Neutrophil (primary cell): ENCODE measurements around the gene RHEBL1.

ENCODE experiments used
- H3K27ac ChIP-seq: fragments of 200-600 bp; sonication (generic); 2 replicates; pipeline ENCODE4 v1.5.1; 2016; ENCODE audit warnings: mild to moderate bottlenecking, moderate library complexity
- H3K27me3 ChIP-seq: fragments of 200-600 bp; sonication (generic); 2 replicates; pipeline ENCODE4 v1.6.0; 2016; ENCODE audit warnings: mild to moderate bottlenecking
- H3K36me3 ChIP-seq: fragments of 200-600 bp; sonication (generic); 2 replicates; pipeline ENCODE4 v1.5.1; 2017
- H3K4me1 ChIP-seq, 2 experiments: fragments of 200-600 bp in 1 of 2; sonication (generic) in 1 of 2; 1 replicate in 1 of 2; 2 replicates in 1 of 2; pipeline versions ENCODE4 v1.5.1 to v1.6.1; 2013 to 2016; ENCODE audit warnings: low read depth in 1 of 2, low read length in 1 of 2, mild to moderate bottlenecking in 1 of 2, moderate library complexity in 1 of 2; ENCODE audit not compliant: control insufficient read depth in 1 of 2, insufficient read depth in 1 of 2
- H3K4me3 ChIP-seq, 2 experiments: fragments of 200-600 bp in 1 of 2; sonication (generic) in 1 of 2; 1 replicate in 1 of 2; 2 replicates in 1 of 2; pipeline ENCODE4 v1.5.1; 2013 to 2016; ENCODE audit warnings: low read depth in 1 of 2, low read length in 1 of 2, mild to moderate bottlenecking in 1 of 2, moderate library complexity in 1 of 2
- H3K9me3 ChIP-seq: fragments of 200-600 bp; sonication (generic); 2 replicates; pipeline ENCODE4 v1.5.1; 2016
- TF ChIP-seq, protein P1 (sequence below): fragments of 200-600 bp; sonication (generic); IDR thresholded peaks from 2 replicates; pipeline ENCODE4 v1.5.1; 2016; ENCODE audit warnings: antibody characterized with exemption

RHEBL1 gene

DNA sequence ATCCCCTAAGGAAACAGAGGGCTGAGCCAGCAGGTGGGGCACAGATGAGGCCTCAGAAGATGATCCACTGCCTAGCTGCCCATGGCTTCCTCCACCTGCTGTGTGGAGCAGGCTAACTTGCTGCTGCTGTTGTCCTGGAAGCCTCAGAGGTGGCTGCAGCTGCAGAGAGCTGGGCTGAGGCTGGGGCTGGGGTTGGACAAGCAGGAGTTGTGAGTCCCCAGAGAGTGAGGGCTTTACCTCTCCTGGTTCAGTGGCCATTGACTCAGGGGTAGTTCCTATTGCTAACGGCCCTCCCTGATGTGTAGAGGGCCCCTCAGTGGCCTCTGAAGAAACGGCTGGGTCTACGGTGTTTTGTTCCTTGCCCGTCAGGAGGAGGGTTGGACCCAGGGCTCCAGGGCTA lies 37.5 kb downstream of the RHEBL1 start:
- H3K4me3 ChIP-seq = no peak overlapping the region
- no peaks in the 10 kb centered on the region for H3K9me3 ChIP-seq
- H3K36me3 ChIP-seq = peaks cover 97% of the 10 kb centered on the region
- TF ChIP-seq, protein P1, sequence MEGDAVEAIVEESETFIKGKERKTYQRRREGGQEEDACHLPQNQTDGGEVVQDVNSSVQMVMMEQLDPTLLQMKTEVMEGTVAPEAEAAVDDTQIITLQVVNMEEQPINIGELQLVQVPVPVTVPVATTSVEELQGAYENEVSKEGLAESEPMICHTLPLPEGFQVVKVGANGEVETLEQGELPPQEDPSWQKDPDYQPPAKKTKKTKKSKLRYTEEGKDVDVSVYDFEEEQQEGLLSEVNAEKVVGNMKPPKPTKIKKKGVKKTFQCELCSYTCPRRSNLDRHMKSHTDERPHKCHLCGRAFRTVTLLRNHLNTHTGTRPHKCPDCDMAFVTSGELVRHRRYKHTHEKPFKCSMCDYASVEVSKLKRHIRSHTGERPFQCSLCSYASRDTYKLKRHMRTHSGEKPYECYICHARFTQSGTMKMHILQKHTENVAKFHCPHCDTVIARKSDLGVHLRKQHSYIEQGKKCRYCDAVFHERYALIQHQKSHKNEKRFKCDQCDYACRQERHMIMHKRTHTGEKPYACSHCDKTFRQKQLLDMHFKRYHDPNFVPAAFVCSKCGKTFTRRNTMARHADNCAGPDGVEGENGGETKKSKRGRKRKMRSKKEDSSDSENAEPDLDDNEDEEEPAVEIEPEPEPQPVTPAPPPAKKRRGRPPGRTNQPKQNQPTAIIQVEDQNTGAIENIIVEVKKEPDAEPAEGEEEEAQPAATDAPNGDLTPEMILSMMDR = no peak
- no peaks in the 10 kb centered on the region for H3K27me3 ChIP-seq
- H3K4me1 ChIP-seq = peaks cover 32 to 35% of the 10 kb centered on the region in 2 experiments
- no peak overlapping the region for H3K27ac ChIP-seq

DNA sequence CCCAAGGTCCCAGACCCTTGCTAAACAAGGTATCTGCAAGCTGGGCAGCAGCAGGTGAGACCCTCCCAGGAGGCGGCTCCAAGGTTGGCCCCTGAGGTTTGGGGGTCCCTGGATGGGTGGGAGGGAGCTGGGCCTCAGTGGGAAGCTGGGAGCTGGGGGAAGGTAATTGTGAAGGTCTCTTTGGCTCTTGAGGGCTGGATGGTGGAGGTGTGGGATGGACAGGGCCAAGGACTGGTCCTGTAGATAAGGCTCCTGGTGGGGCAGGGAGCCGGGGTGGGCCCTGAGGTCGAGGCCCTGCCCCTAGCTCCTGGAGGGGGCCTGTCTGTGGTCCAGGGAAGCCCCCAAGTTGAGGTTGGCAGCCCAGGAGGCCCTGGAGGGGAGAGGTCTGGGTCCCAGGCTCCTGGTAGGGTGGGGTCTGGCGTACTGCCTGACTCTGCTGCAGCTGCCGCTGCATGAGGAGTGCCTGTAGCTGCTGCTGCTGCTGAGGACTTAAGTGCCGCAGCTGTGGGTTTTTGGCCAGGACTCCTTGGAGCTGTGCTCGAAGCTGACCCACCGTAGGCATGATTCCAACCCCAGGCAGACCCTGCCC lies 38.1 kb downstream of the RHEBL1 start:
- Histone ChIP-seq H3K36me3 (peaks cover 97% of the 10 kb centered on the region), H3K27ac (no peak overlapping the region)
- TF ChIP-seq, protein P1 = no peak

DNA sequence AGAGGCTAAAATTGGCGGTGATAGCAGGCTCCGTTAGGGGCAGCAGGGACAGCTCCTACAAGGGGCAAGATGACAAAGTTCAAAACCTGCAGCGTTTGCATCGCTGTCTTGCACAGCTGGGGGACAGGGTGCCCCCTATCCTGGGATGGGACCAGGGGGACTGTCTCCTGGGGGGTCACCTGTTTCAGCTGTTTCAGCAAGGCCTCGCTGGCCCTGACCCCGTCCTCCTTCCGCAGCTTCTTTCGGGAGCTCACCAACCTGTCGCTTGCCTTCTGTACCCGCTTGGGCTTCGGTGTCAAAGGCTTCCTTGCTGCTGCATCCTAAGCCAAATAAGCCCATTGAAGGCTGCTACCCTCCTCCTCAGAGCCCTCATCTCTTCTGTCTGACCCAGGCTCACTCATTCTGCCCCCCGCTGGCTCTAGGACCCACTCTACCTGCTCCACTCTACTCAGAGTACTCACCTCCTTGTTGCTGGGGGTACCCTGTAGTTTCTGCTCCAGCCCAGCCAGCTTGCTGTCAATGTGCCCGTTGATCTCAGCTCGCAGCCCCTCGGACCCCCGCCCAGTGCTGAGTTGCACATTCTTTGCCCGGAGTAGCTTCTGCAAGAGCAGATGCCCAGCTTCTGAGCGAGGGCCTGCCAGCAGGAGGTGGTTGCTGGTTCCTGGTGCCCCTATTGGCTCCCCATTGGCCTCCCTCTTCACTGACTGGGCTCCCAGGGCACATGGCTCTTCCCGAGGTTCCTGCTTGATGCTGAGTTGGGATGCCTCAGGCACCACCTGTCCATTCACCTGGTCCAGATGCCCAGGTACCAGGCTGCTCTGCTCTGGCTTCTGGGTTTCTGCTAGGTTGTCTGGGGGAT lies 38.8 kb downstream of the RHEBL1 start:
- H3K4me1 ChIP-seq = peaks cover 31 to 32% of the 10 kb centered on the region in 2 experiments
- TF ChIP-seq, protein P1 = no peak
- H3K27ac ChIP-seq = no peak overlapping the region
- H3K9me3 ChIP-seq = no peaks in the 10 kb centered on the region
- H3K36me3 ChIP-seq = peaks cover 100% of the 10 kb centered on the region
- H3K27me3 ChIP-seq = no peaks in the 10 kb centered on the region
- no peak overlapping the region for H3K4me3 ChIP-seq

More for the DNA sequence above, 38.1 kb downstream of the RHEBL1 start:
- Histone ChIP-seq H3K4me3 (no peak overlapping the region), H3K4me1 (peaks cover 32 to 35% of the 10 kb centered on the region in 2 experiments), H3K9me3 (no peaks in the 10 kb centered on the region), H3K27me3 (no peaks in the 10 kb centered on the region)

DNA sequence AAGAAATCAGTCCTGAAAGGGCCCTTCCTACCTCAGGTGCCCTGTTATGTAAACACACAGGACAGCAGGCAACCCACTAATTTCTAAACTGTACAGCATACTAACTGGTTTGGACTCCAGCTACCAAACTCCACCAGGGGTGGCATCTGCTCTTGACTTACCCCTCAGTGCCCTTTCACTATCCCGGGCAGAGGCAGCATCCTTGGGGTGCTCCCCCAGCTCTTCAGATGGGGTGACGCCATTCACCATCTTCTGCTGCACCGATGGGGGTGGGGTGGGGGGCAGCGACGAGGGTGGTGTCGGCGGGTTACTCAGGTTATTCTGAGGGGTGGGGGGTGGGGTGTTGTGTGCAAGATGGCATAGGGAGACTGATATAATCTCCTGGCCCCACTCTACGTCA lies 39.7 kb downstream of the RHEBL1 start:
- Histone ChIP-seq H3K9me3 (no peaks in the 10 kb centered on the region), H3K36me3 (peaks cover 100% of the 10 kb centered on the region), H3K27ac (peak overlapping the region; percentile 36), H3K4me3 (no peak overlapping the region), H3K4me1 (peaks cover 23 to 24% of the 10 kb centered on the region in 2 experiments), H3K27me3 (no peaks in the 10 kb centered on the region)
- TF ChIP-seq, protein P1 = no peak

DNA sequence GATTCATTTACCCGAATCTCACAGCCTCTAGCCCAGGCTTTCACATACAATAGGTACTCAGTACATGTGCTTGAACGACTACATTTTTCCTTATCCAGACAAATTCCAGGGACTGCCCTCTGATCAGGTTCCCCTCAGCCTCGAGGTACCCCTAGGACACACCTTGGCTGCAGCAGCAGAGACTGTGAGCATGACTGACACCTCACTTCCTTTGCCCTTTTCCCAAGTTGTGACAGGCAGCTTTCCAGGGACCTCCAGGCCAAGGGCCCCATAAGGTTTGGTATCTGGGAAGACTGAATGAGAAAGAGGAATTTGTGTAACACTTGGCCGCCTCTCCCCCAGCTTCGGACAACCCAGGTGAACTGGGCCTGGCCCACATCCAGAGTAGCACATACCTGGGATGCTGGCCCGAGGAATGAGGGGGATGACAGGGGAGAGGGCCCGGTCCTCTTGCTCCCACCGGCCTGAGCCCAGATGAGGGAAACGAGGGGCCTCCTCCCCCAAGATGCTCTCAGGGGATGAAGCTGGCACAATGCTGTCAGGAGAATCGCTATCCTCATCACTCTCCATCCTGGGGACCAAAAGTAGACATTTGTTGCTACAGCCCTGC lies 41.0 kb downstream of the RHEBL1 start:
- Histone ChIP-seq H3K36me3 (peaks cover 100% of the 10 kb centered on the region), H3K27ac (peak overlapping the region; percentile 73), H3K9me3 (no peaks in the 10 kb centered on the region), H3K4me1 (peaks cover 21 to 24% of the 10 kb centered on the region in 2 experiments), H3K4me3 (no peak overlapping the region), H3K27me3 (no peaks in the 10 kb centered on the region)
- TF ChIP-seq, protein P1 = no peak
